HUDEP-2 (cell line): Measurements from ENCODE around the gene TCFL5.

Experiments
- DNase-seq, 76 experiments: peaks; one replicate each; lab custom pipeline; 2025; ENCODE audit not compliant: unreplicated experiment in 76 of 76; lab: John Stamatoyannopoulos, UW

Gene TCFL5

DNA sequence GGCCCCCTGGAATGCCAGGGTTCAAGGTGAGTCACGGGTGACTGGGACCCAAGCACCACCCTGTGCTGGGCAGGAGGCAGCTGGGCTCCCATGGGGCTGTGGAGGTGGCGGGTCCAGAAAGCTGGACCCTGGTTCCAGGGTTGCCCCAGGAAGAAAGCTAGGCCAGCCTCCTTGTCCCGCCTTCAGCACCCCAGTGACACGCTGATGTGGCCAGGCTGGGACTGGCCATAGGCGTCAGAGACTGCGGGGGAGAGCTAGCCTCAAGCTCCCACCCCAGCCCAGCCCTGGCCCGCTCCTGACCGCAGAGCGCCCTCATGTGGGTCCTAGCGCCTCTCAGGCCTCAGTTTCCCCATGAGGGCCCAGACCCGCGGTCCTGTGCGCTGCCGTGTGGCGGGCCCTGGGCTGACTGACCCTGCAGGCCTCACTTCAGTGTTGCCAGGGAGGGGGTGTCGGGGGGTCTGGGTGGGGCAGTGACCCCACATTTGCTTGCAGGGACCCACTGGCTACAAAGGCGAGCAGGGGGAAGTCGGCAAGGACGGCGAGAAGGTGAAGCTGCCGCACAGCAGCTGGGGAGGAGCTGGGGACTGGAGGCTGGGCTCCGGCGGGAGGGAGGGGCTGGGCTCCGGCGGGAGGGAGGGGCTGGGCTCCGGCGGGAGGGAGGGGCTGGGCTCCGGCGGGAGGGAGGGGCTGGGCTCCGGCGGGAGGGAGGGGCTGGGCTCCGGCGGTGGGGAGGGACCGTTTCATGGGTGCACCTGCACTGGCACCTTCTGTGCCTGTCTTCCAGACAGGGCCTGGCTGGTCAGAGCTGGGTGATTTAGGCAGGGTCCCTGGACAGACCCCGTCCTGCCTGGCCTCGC is 36.9 kb downstream of the TCFL5 start:
- peak in 56 of 76 experiments; percentile 7 to 83 (median 55) for DNase-seq

DNA sequence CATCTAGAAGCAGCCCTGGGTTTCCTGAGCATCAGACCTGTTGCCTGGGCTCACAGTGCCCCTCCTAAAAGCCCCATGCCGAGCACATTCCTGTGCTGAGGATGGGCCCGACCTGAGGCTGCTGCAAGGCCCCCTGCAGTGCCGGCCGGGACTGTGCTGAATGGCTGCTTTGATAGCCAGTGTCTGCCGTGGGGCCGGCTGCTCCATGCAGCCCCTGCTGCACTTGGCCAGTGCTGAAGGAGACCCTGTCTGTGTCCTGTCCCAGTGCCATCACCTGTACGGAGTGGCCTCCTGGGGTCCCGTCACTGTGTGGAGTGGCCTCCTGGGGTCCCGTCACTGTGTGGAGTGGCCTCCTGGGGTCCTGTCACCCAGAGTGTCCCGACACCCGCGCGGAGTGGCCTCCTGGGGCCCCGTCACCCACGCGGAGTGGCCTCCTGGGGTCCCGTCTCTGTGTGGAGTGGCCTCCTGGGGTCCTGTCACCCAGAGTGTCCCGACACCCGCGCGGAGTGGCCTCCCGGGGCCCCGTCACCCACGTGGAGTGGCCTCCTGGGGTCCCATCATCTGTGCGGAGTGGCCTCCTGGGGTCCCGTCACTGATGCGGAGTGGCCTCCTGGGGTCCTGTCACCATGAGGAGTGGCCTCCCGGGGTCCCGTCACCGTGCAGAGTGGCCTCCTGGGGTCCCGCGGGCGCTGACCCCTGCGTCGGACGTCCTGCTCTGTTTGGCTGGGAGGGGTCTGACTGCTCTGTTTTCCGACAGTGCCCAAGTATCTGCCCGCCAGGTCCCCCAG is 37.7 kb downstream of the TCFL5 start:
- no peak for DNase-seq

DNA sequence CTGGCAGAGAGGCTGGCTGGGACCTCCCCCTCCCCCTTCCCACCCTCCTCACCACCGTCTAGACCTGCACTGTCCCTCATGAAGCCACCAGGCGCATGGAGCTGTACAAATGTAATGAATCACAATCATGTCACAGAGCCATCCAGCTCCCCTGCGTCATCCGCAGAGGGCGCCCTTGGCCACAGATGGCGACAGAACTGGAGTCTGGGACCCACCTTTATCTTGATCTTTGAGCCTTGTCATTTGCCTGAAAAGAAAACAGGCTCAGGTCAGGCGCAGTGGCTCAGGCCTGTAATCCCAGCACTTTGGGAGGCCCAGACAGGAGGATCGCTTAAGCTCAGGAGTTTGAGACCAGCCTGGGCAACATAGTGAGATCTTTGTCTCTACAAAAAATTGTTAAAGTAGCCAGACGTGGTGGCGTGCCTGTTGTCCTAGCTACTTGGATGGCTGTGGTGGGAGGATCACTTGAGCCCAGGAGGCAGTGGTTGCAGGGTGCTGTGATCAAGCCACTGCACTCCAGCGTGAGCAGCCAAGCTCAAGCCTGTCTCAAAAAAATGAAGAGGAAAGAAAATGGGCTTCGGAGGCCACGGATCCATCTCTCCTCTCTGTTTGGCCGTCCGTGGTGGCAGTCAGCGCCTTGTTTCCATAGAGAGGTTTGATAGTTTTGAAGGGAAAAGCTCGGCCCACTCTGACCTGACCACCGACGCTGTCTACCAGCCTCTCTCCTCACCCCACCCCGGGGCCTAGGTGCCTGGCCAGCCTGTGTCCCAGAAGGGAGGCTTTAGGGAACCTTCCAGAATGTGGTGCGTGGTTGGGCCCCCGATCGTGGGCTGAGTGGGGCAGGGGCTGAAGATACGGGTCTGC is 38.6 kb downstream of the TCFL5 start:
- DNase-seq = peak in 73 of 76 experiments; percentile 32 to 92 (median 77)

DNA sequence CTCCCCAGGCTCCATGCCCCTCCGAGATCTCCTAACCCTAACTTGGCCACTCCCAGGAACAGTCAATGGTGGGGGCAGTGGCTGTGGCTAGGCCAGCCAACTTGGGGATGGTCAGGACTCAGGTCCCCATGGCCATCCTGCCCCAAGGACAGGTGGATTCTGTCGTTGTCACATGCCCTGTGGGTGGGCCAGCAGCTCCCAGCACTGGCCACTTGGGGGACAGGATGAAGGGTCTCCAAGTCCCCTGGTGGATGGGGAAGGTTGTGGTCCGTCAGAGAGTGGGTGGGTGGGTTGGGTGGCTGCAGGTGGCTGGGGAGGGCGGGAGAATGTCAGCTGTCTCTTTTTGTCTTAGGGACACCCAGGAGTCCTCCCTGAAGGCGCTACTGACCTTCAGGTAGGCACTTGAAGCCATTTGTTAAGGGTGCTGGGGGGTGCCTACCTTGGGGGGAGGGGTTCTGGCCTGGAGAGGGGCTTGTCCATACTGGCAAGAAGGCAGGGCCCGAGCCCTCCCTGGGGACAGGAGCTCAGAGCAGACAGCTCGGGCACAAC is 39.3 kb downstream of the TCFL5 start:
- DNase-seq = no peak

DNA sequence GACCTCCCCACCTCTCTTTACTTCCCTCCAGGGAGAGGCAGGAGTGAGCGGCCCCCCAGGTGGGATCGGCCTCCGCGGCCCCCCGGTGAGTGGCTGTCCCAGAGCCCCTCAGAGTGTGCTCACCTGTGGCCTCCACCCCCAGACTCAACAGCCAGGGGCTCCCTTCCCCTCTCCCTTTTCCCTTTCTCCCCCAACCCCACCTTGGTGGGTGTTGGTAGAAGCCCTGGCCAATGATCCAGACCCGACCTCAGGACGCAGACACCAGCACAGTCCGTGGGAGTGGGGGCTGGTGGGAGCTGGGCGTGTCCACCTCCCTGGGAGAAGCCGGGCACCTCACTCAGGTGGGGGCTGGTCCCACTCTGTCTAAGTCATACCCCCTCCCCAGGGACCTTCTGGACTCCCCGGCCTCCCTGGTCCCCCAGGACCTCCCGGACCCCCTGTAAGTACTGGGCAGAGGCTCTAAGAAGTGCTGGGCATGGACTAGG is 39.9 kb downstream of the TCFL5 start:
- no peak for DNase-seq

DNA sequence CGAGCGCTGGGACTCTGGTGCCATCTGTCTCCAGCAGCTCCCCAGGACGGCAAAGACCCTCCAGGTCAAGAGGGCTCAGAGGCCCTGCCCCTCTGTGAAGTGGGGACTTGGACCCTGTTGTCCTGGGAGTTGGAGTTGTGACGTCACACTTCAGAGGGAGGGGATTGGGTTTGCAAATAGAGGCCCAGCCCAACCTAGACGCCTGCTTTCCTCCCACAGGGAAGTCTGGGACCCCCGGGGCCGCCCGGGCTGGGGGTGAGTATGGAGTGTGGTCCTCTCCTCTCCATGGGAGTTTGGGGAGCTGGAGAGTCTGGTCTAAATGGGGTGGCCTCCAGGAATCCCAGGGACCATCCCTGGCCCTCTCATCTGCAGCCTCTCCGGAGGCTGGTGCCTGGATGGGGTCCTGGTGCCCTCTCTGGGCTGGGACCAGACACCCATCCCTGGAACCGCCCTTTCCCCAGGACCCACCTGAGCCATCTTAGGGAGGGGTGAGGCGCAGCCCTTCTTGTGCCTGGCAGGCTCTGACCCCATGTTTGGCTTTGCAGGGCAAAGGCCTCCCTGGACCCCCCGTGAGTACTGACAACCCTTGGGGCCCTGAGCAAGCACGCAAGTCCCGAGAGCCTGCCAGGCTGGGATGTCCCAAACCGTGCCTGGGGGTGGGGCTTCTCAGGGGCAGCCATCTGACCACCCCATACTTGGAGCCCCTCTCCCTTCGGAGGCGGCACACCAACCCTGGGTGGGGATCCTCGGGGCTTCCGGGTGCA is 40.5 kb downstream of the TCFL5 start:
- DNase-seq = no peak

DNA sequence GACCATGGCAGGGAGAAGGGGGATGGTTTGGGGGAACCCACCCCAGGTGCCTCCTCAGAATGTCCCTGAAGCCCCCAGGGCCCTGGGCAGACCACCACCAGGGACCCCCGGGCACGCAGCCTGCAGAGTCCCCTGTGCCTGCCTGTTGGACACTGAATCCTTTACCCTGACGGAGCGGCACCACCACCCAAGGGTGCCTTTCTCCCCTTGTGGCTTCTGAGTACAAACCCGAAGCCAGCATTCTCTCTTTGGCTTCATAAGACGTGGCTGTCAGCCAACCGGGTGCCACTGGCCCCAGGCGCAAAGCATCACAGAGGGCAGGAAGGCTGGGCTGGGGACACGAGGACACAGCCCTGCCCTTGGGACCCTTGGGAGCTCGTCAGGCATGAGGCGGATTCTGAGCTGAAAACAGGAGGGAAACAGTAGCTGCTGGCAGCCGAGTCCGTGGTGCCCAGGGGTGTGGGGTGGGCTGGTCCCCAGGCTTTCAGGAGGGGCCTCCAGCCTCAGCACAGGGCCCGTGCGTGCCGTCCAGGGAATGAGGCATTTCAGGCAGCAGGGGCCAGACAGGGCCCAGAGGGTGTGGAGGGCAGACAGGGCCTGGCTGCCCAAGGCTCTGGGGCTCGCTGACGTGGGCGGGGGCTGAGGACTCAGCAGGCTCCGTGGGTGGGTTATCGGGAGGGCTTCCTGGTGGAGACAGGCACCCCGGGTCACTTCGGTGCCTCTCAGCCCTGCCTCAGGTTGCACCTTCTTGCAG is 41.2 kb downstream of the TCFL5 start:
- peak in 7 of 76 experiments; percentile 6 to 48 (median 21) for DNase-seq

DNA sequence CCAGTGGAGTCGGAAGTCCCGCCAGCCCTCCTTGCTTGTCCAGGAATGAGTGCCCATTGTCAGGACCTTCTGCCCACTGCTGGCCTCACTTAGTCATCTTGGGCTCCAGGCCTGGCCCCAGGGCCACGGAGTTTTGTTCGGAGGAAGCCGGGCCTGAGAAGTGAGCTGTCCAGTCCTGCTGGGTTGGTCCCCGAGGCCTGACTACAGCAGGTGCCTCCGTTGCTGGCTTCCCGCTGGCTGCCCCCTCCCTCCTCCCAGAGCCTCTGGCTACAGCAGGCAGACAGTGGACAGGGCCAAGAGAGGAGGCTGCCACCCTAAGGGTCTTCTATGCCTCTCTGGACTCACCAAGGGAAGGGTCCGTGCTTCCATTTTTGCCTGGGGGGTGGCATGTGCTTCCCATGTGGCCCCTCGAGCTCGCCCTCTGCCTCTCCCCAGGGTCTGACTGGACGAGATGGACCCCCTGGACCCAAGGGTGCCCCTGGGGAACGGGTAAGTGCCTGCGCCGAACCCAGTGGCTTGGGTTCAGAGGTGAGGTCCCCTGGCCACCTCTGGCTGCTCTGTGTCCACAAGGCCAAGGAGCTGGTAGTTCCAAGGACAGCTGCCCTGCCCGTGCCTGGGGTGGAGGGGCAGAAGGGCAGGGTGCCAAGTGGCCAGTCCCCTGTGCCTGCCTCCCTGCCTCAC is 42.0 kb downstream of the TCFL5 start:
- DNase-seq = no peak

DNA sequence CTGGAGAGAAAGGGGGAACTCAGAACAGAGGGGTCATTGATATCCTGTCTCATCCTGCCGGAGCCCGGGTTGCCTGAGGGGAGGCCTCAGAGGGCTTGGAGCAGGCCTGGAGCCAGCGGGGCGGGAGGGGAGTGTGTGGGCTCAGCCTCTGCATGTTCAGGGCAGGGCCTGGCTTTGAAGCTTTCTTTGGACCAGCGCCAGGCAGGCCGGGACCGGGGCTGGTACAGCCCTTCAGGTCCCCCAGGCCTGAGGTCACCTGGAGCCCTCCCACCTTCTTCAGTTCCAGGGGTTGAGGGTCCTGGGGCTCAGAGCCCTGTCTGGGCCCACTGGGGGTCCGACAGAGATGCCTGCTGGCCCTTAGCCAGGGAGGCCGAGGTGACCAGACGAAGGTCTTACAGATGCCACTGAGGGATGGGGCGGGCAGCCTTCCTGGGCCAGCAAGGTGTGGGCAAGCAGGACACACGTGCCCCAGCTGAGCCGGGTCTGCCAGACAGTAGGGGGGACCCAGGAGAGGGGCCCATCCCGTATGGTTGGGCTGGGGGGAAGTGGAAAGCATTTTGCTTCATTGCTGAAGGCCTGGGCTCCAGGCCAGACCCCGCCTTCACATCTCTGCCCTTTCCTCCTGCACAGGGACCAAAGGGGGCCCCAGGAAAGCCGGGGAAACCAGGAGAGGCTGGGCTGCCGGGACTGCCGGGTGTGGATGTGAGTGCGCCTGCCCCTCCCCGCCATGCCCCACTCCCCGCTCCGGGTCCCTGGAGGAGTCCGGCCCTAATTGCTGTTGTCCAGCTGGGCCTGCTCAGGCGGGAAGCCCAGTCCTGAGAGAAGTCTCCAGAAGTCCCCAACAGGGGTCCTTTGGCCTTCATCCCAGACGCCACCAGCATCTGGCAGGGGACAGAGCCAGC is 42.8 kb downstream of the TCFL5 start:
- peak in 64 of 76 experiments; percentile 10 to 80 (median 53) for DNase-seq

DNA sequence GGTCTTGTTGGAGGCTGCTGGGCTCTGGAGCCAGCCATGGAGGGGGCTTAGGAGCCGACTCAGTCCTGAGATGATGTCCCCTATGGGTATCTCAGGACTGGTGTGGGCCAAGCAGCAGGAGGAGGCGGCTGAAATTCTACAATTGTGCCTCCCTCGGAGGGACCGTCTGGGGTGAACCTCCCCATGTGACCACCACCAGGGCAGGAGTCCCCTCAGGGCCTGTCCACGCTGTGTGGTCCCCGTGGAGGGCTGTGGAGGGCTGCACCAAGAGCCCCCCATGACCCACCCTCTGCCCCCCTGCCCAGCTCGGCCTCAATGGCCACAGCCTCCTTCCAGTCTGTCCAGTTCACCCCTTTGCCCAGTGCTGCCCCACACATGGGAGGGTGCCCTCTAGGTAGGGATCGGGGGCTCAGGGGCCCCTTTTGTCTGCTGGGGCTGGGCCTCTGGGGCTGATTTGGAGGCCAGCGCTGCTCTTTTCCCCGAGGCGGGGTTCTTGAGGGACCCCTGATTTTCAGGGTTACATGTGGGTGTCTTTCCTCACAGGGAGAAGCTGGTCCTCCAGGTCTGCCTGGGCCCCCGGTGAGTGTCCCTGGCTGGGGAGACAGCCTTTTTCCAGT is 43.5 kb downstream of the TCFL5 start:
- no peak for DNase-seq

DNA sequence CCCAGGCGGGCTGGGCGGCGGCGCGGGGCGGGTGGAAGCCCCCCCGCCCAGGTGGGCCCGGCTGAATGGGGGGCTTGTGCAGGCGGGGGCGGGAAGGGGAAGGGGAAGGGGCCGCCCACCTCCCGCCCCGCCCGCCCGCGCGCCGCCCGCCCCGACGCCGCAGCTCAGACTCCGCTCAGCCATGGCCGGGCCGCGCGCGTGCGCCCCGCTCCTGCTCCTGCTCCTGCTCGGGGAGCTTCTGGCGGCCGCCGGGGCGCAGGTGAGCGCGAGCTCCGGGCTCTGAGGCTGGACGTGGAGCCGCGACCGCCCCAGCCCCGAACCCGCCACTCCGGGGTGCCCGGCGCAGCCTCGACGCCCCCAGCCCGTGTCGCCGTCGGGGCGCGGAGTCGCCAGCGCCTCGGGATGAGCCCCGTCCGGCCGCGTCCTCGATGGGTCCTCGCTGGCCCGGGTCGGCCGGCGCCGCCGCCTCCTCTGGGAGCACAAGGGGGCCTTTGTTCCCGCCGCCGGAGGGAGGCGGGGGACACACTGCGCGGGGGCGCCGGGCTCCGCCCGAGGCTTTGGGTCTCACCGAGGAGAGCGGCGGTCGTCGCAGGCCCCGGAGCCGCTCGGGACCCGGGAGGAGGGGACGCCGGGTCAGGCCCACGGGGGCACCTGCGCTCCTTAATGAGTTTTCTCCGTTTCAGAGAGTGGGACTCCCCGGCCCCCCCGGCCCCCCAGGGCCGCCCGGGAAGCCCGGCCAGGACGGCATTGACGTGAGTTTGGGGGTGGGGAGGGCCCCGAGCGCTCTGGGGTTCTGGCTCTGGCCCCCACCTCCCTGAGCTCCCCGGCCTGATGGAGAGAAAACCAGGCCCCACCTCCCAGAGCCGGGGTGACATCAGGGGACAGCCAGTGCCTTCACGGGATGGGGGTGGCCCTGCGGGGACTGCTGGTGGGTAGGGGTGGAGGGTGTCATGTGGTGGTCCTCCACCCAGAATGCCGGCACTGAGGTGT is 44.4 kb downstream of the TCFL5 start, which contains the start of gene COL9A3:
COL9A3 (plus strand) TSS at position 167 of the 990 bp plus-strand sequence; CDS start at position 182, 15 bp downstream.
- no peak for DNase-seq

DNA sequence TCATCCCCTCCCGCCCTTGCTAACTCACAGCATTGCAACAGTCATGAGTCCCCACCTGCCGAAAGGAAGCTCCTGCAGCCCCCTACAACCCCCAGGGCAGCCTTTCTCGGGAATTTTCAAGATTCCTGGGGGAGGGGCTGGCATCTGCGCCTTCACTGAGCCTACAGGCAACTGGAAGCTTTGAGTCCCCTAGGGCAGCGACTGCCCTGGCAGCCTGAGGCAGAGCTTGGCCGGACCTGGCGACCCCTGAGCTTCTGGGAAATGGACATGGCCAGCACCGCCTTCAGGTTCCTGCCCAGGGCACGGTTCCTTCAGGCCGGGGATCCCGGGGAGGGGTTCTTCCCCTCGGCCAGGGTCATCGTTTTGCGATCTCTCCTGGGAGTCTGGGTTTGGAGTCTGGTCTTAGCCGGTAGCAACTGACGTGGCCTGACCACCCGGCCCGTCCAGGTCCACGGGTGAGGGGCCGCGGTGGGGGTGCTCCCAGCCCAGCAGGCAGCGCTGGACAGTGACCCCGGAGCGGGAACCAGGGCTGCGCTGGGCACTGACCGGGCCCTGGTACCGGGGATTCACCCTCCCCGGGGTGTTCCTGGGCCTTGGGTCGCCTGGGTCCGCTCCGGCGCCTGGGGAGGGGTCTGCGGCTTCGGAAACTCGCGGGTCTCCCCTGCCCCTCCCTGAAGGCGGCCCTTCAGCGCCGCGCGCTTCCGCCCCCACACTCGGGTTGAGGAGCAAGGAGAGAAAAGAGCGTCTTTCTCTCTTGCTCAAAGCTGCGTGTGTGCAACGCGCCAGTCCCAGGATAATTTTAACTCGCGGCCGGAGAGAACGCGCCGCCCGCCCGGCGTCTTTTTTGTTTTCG is 45.4 kb downstream of the TCFL5 start:
- no peak for DNase-seq

DNA sequence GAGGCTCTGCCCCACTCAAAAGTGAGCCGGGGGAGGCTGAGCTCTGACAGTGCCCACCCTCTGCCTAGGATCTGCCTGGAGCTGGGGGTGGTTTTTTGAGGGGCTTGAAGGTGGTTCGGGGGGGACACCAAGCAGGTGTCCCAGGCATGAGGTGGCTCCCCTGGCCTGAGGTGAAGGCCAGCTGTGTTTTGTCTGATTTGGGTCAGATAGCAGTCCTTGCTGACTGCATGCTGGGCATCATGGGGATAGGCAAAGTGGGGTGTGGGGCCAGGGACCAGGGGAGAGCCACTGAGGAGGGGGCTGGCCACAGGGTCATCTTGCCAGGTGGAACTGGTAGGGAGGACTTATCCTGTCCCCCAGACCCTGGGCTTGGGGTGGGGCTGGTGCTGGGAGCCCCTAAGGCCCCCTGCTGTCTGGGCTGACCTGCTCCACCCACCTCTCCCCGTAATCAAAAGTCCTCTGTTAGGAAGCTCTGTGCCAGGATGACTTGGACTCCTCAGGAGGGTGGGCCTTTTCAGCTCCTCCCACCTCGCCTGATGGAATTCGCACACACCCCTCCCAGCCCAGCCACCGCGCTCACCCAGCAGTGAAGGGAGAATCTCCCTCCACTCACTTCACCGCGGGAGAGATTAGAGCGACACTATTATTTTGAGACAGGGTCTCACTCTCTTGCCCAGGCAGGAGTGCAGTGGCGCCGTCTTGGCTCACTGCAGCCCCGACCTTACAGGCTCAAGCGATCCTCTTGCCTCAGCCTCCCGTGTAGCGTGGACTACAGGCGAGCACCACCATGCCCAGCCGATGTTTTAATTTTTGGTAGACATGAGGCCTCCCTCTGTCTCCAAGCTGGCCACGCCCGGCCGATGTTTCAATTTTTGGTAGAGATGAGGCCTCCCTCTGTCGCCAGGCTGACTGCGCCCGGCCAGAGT is 46.3 kb downstream of the TCFL5 start:
- peak in 13 of 76 experiments; percentile 10 to 29 (median 20) for DNase-seq

DNA sequence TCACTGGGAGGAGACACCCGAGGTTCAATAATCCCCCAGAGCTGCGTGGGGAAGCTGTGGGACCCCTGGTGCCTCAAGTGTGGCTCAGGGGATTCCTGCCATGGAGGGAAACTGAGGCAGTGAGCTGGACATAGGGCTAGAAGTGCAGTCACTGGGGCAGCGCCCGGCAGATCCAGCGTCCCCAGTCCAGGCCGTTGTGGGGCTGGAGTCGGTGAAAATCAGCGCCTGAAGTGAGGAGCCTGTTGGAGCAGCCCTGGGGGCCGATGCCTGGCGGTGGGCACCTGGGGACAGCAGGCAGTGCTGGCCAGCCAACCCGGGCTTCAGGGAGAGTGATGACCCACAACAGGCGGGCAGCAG is 46.9 kb downstream of the TCFL5 start:
- no peak for DNase-seq
